K562 (cell line): ENCODE measurements around the gene EPB41L2. TPM values are rescaled to one million over a fixed set of nuclear protein-coding genes. Genes with fewer than 3 reads are reported as not detected.

Experiments used
- ATAC-seq: fragments of 200-7000 bp; cut with Tn5 transposase; 3 replicates; pipeline ENCODE4 v1.9.1; 2020; ENCODE audit warnings: moderate library complexity
- BruUV-seq: library from RNA; stranded (reverse); fragments of 400-500 nt; replicated peaks from 2 replicates; lab custom pipeline; 2021; lab: Mats Ljungman, UMichigan
- CTCF ChIA-PET: fragments of 300-600 bp; formaldehyde crosslinking; extraction: SDS; loops from one replicate; lab custom pipeline; 2021; ENCODE audit warnings: low intra/inter-chr PET ratio; lab: Yijun Ruan, JAX
- POLR2A ChIA-PET: fragments of 300-600, 350-650 bp; sonication (Branson Sonifier 250); formaldehyde crosslinking; extraction: SDS; loops from one replicate; lab custom pipeline; 2021; ENCODE audit warnings: antibody characterized with exemption, inconsistent platforms; lab: Yijun Ruan, JAX
- DNase-seq, 4 experiments: peaks; one replicate each; pipeline versions ENCODE4 v3.0.0 to v3.0.0-alpha.2; 2011 to 2018; ENCODE audit warnings: low spot score in 3 of 4, mixed read lengths in 3 of 4; ENCODE audit errors: extremely low read depth in 1 of 4
- FAIRE-seq: peaks from 2 replicates; lab custom pipeline; 2011; peaks lifted over from hg19 to GRCh38; lab: Jason Lieb, UNC
- H2AFZ ChIP-seq: 2 replicates; pipeline ENCODE4 v1.6.0; 2011; ENCODE audit warnings: low read depth, low read length, control low read depth, inconsistent platforms
- H3K27ac ChIP-seq: fragments of 200-600 bp; 3 replicates; pipeline ENCODE4 v1.8.0; 2011; ENCODE audit warnings: low read depth, mild to moderate bottlenecking, control low read depth, inconsistent platforms, low read length, moderate library complexity, mixed read lengths; ENCODE audit errors: extremely low read depth
- H3K27me3 ChIP-seq, 2 experiments: fragments of 300-600 bp in 1 of 2; 2 replicates in 1 of 2; 3 replicates in 1 of 2; pipeline versions ENCODE4 v1.6.0 to v1.8.0; 2011; ENCODE audit warnings: inconsistent platforms in 2 of 2, low read length in 2 of 2, mild to moderate bottlenecking in 1 of 2, mixed read lengths in 1 of 2, moderate library complexity in 1 of 2; ENCODE audit not compliant: control insufficient read depth in 2 of 2, insufficient read depth in 2 of 2
- H3K36me3 ChIP-seq: fragments of 300-600 bp; 3 replicates; pipeline ENCODE4 v1.8.0; 2011; ENCODE audit warnings: mild to moderate bottlenecking, low read length, inconsistent platforms; ENCODE audit not compliant: control insufficient read depth, insufficient read depth
- H3K4me1 ChIP-seq, 2 experiments: fragments of 200-600 bp in 1 of 2; replicated peaks in 1 of 2; 2 replicates in 1 of 2; 3 replicates in 1 of 2; pipeline versions ENCODE4 v1.5.1 to v1.8.0; 2011; ENCODE audit warnings: inconsistent platforms in 2 of 2, low read length in 2 of 2, mild to moderate bottlenecking in 1 of 2, mixed read lengths in 1 of 2, moderate library complexity in 1 of 2; ENCODE audit not compliant: control insufficient read depth in 2 of 2, insufficient read depth in 2 of 2
- H3K4me2 ChIP-seq: 2 replicates; pipeline ENCODE4 v1.6.1; 2011; ENCODE audit warnings: low read length, control low read depth, inconsistent platforms, mixed read lengths; ENCODE audit not compliant: insufficient read depth
- H3K4me3 ChIP-seq: fragments of 200-600 bp; sonication (generic), shearing (Covaris generic); 2 replicates; pipeline ENCODE4 v1.5.1; 2016; ENCODE audit warnings: control low read depth, inconsistent platforms
- H3K79me2 ChIP-seq: fragments of 200-600 bp; 3 replicates; pipeline ENCODE4 v1.8.0; 2011; ENCODE audit warnings: low read length, inconsistent platforms; ENCODE audit not compliant: control insufficient read depth, insufficient read depth
- H3K9ac ChIP-seq, 2 experiments: 2 replicates each; pipeline versions ENCODE4 v1.6.0 to v1.6.1; 2011; ENCODE audit warnings: low read depth in 2 of 2, low read length in 2 of 2, control low read depth in 1 of 2, inconsistent platforms in 1 of 2, mild to moderate bottlenecking in 1 of 2, mixed read lengths in 1 of 2; ENCODE audit not compliant: insufficient read depth in 1 of 2
- H3K9me1 ChIP-seq: one replicate; pipeline ENCODE4 v1.6.0; 2011; ENCODE audit warnings: inconsistent platforms, mild to moderate bottlenecking, low read length, moderate library complexity; ENCODE audit not compliant: control insufficient read depth, insufficient read depth
- H3K9me3 ChIP-seq: replicated peaks from 2 replicates; pipeline ENCODE4 v1.5.1; 2011; ENCODE audit warnings: low read depth, low read length, inconsistent platforms; ENCODE audit not compliant: control insufficient read depth, insufficient read depth
- H4K20me1 ChIP-seq: replicated peaks from 2 replicates; pipeline ENCODE4 v1.6.1; 2011; ENCODE audit warnings: low read length, inconsistent platforms, mixed read lengths; ENCODE audit not compliant: control insufficient read depth, insufficient read depth
- AFF1 ChIP-seq, 2 experiments: fragments of 450-650 bp; IDR thresholded peaks; 2 replicates each; pipeline ENCODE4 v1.6.1; 2018; ENCODE audit warnings: mild to moderate bottlenecking in 2 of 2, low read depth in 1 of 2; ENCODE audit not compliant: partially characterized antibody in 2 of 2
- ARNT ChIP-seq, 2 experiments: fragments of 450-650 bp; IDR thresholded peaks; 2 replicates each; pipeline ENCODE4 v1.6.1; 2016; ENCODE audit warnings: mild to moderate bottlenecking in 1 of 2
- EP400 ChIP-seq: fragments of 450-650 bp; IDR thresholded peaks from 2 replicates; pipeline ENCODE4 v1.6.1; 2017; ENCODE audit warnings: antibody characterized with exemption, mild to moderate bottlenecking, moderate library complexity
- MCM2 ChIP-seq: fragments of 450-650 bp; IDR thresholded peaks from 2 replicates; pipeline ENCODE4 v1.6.1; 2017; ENCODE audit warnings: low read depth, mild to moderate bottlenecking
- NCOR1 ChIP-seq: fragments of 450-650 bp; IDR thresholded peaks from 2 replicates; pipeline ENCODE4 v1.6.1; 2016; ENCODE audit warnings: mild to moderate bottlenecking, moderate library complexity
- RFX7 ChIP-seq: fragments of 250-450 bp; sonication (Bioruptor Pico); IDR thresholded peaks from 2 replicates; pipeline ENCODE4 v1.5.1; 2021; ENCODE audit warnings: mild to moderate bottlenecking
- RNF219 ChIP-seq: fragments of 250-450 bp; sonication (Bioruptor Pico); IDR thresholded peaks from 2 replicates; pipeline ENCODE4 v1.5.0; 2022; ENCODE audit warnings: mild to moderate bottlenecking
- SMARCE1 ChIP-seq: fragments of 450-650 bp; IDR thresholded peaks from 2 replicates; pipeline ENCODE4 v1.7.1; 2016; ENCODE audit warnings: mild to moderate bottlenecking
- ZKSCAN8 ChIP-seq: fragments of 200-800 bp; sonication (Bioruptor generic); IDR thresholded peaks from 2 replicates; pipeline ENCODE4 v1.6.1; 2016; ENCODE audit warnings: missing genetic modification characterization, missing compliant biosample characterization
- ZMIZ1 ChIP-seq, 2 experiments: fragments of 150-350 bp in 1 of 2; IDR thresholded peaks; 2 replicates each; pipeline ENCODE4 v1.6.1; 2012 to 2016; ENCODE audit warnings: low read depth in 2 of 2, low read length in 2 of 2, mild to moderate bottlenecking in 1 of 2, moderate library complexity in 1 of 2
- ZNF444 ChIP-seq: fragments of 250-450 bp; sonication (Bioruptor Pico); IDR thresholded peaks from 2 replicates; pipeline ENCODE4 v1.4.0; 2020; ENCODE audit warnings: mild to moderate bottlenecking, moderate library complexity
- ZNF561 ChIP-seq: fragments of 450-650 bp; formaldehyde crosslinking; conservative IDR thresholded peaks from 2 replicates; pipeline ENCODE4 v1.4.0; 2020; ENCODE audit warnings: mild to moderate bottlenecking, moderate library complexity
- WGBS: fragments of 100-300 bp; shearing (Covaris generic); methylation state at CpG from one replicate; pipeline ENCODE4 v1.1.6; 2016; ENCODE audit warnings: low coverage, mixed read lengths; ENCODE audit not compliant: insufficient coverage; ENCODE audit errors: missing lambda C conversion rate; 5-methylcytosine and 5-hydroxymethylcytosine counted together
- in situ Hi-C: fragments of 300-500 bp; cut with MboI; formaldehyde crosslinking; loops from 4 replicates; pipeline ENCODE4 v1.15.0; 2018; ENCODE audit warnings: inconsistent platforms, mixed read lengths
- intact Hi-C: fragments of 100-400 bp; cut with micrococcal nuclease; formaldehyde crosslinking; loops from 2 replicates; pipeline ENCODE4 v1.14.2; 2022
- polyA plus RNA-seq, 8 experiments: library from polyadenylated mRNA; depleted of rRNA in 4 of 8; stranded (reverse) in 5 of 8; unstranded in 3 of 8; fragments of >200 nt; fragmentation: Nextera tagmentation in 2 of 8; fragmentation: Illumina TruSeq in 1 of 8; extraction: Ambion mirVana in 2 of 8; extraction: Trizol in 1 of 8; gene quantifications; 2 replicates each; pipeline versions ENCODE4 v1.2.1 to v1.2.3, GENCODE V29; 2011 to 2014; ENCODE audit warnings: inconsistent platforms in 1 of 8, missing spikeins in 1 of 8
- total RNA-seq, 7 experiments: library from RNA; depleted of rRNA in 6 of 7; stranded (reverse); fragments of >200 nt in 6 of 7; fragmentation: Illumina TruSeq in 2 of 7; extraction: Trizol in 2 of 7; gene quantifications; 2 replicates each; pipeline versions ENCODE4 v1.2.1 to v1.2.3, GENCODE V29; 2011 to 2021; ENCODE audit warnings: low replicate concordance in 1 of 7

EPB41L2 gene
- total and polyA plus RNA-seq, 9 of the 15 experiments (the other 6 are each of a cell fraction or from before 2014, with no cell fraction given): 5.1 to 53.6 (median 25.0) TPM

GRCh38 chr6:131039345-131039680 lies 23.7 kb downstream of the EPB41L2 start:
- no peaks in the 10 kb centered on the region for H3K36me3 ChIP-seq
- no peak for ATAC-seq
- H3K9me3 ChIP-seq: no peaks in the 10 kb centered on the region
- no peaks in the 10 kb centered on the region for H3K27me3 ChIP-seq
- in situ Hi-C loops: no loop called here
- peaks cover 13% of the 10 kb centered on the region for H3K79me2 ChIP-seq
- H3K9ac ChIP-seq: no peak overlapping the region
- H3K27ac ChIP-seq: no peak overlapping the region
- no peak for DNase-seq
- FAIRE-seq: no peak
- BruUV-seq: no TSS peak
- ChIA-PET POLR2A (interaction anchor here (0.6 kb wide), 1 partner anchor 15 kb away, joined by 4 read pairs; no protein-coding TSS in a partner anchor), CTCF (no interaction called here)
- intact Hi-C loops: no loop called here
- no peak overlapping the region for H3K4me2 ChIP-seq
- H3K9me1 ChIP-seq: no peaks in the 10 kb centered on the region
- 18% methylated on average over 4 of the region's 4 CpGs for WGBS
- H3K4me1 ChIP-seq: no peaks in the 10 kb centered on the region
- H2AFZ ChIP-seq: no peak overlapping the region
- H3K4me3 ChIP-seq: no peak overlapping the region
- no peaks in the 10 kb centered on the region for H4K20me1 ChIP-seq
- TF ChIP-seq AFF1 (IDR thresholded peaks at IDR 0.05; ENCODE audit: low read depth in 1 of 2, partially characterized antibody in 2 of 2) (no peak), ARNT (IDR thresholded peaks at IDR 0.05) (no peak), ZNF561 (CRISPR knock-in tag) (no peak), ZNF444 (CRISPR knock-in tag) (no peak), NCOR1 (no peak), EP400 (no peak), ZKSCAN8 (no peak), ZMIZ1 (IDR thresholded peaks at IDR 0.05; ENCODE audit: low read depth in 2 of 2, low read length in 2 of 2) (no peak), SMARCE1 (no peak), RNF219 (CRISPR knock-in tag) (no peak), RFX7 (no peak), MCM2 (no peak)
